ENCODE results near the gene GRB7. TPM values are rescaled to one million over a fixed set of nuclear protein-coding genes. Genes with fewer than 3 reads are reported as not detected.

Gene GRB7
- total and polyA plus RNA-seq, 10 of the 15 experiments (the other 5 are each of a cell fraction or from before 2014, with no cell fraction given), result 0.05 to 0.34 (median 0.19) TPM; not detected in 4

DNA sequence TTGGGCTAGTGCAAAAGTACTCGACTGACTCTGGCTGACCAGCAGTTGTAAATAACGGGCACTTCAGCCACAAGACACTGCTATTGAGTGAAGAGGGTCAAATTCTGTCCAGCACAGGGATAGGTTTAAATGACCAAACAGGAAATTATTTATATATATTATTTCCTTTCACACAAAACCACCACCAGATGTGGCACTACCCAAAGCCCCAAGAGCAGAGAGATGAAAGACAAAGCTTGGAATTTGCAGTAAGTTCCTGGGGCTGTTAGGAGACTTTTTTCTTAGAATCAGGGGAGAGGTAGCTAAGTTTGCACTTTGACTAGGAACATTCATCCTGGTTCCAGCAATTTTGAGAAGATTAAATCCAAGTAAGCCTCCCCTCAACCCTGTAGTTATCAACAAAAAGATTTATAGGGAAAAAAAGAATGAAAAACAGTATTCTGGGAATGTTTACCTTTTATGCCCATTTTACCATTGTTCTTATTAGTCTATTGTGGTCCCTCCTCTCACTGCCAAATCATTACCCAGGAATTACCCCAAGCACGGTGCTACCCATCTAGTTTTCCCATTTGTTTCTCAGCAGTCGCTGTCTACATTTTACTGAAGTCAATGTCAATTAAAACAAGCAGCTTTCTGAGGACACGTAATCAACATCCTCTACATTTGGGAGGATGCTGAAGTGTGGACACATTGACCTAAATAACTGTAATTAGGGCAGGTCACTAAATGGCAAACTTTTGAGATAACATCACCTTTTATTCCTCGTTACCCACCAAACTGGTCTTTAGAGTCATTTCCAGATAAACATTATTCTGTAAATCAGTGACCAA lies 43.5 kb downstream of the GRB7 start:
- DNase-seq (ENCODE audit: low read depth, low spot score) (no peak), FAIRE-seq (no peak), ATAC-seq (no peak)
- Histone ChIP-seq H3K4me3 (no peak overlapping the region), H3K36me3 (ENCODE audit: control insufficient read depth in 2 of 2, insufficient read depth in 2 of 2, low read length in 1 of 2) (peaks cover 3 to 30% of the 10 kb centered on the region in 2 experiments), H3K27me3 (replicated peaks in 1 of 2; ENCODE audit: control insufficient read depth in 2 of 2, insufficient read depth in 2 of 2, low read length in 1 of 2) (no peaks in the 10 kb centered on the region), H3K4me2 (ENCODE audit: control insufficient read depth, insufficient read depth) (no peak overlapping the region; the same call in 1 of the 2 replicates), H3K4me1 (ENCODE audit: control insufficient read depth, insufficient read depth, low read length) (peaks cover 27% of the 10 kb centered on the region), H3K9ac (ENCODE audit: control insufficient read depth, insufficient read depth, low read length) (no peak overlapping the region), H3K9me3 (replicated peaks; ENCODE audit: control insufficient read depth, insufficient read depth, low read length) (no peaks in the 10 kb centered on the region; the same call in 2 of the 3 replicates), H3K79me2 (ENCODE audit: control insufficient read depth, insufficient read depth, low read length) (peaks cover 74% of the 10 kb centered on the region), H2AFZ (ENCODE audit: control insufficient read depth, low read depth, low read length) (no peak overlapping the region), H3K27ac (ENCODE audit: control insufficient read depth, insufficient read depth) (peak overlapping the region; percentile 46; the same call in 1 of the 2 replicates), H4K20me1 (ENCODE audit: control insufficient read depth, insufficient read depth) (no peaks in the 10 kb centered on the region)
- POLR2A ChIA-PET, result interaction anchor here (0.6 to 3.9 kb wide), 7 partner anchors 8 to 101 kb away, joined by 3 to 18 read pairs (median 3); no protein-coding TSS in a partner anchor
- TF ChIP-seq TCF12 (IDR thresholded peaks at IDR 0.05; ENCODE audit: low read depth, low read length) (no peak), CREM (IDR thresholded peaks at IDR 0.05; ENCODE audit: low read depth) (no peak), ESRRA (IDR thresholded peaks at IDR 0.05; ENCODE audit: low read length) (no peak), NFYA (IDR thresholded peaks at IDR 0.05; ENCODE audit: borderline replicate concordance, low read depth, low read length) (no peak), SUPT20H (IDR thresholded peaks at IDR 0.05; ENCODE audit: borderline replicate concordance, control insufficient read depth, low read depth, low read length) (no peak), SMARCA5 (IDR thresholded peaks at IDR 0.05) (no peak), SMAD5 (IDR thresholded peaks at IDR 0.05; ENCODE audit: low read depth) (no peak), ASH2L (IDR thresholded peaks at IDR 0.05; ENCODE audit: borderline replicate concordance, low read depth) (no peak), POU2F2 (IDR thresholded peaks at IDR 0.05; ENCODE audit: borderline replicate concordance, low read depth, low read length) (no peak), YY1 (IDR thresholded peaks at IDR 0.05; ENCODE audit: low read depth, low read length) (no peak), IKZF1 (conservative IDR thresholded peaks at IDR 0.05) (no peak), ZNF207 (IDR thresholded peaks at IDR 0.05; ENCODE audit: borderline replicate concordance) (no peak), BHLHE40 (IDR thresholded peaks at IDR 0.05; ENCODE audit: borderline replicate concordance in 1 of 2, low read depth in 2 of 2, low read length in 1 of 2) (no peak)
- TF ChIP-seq, protein P1, sequence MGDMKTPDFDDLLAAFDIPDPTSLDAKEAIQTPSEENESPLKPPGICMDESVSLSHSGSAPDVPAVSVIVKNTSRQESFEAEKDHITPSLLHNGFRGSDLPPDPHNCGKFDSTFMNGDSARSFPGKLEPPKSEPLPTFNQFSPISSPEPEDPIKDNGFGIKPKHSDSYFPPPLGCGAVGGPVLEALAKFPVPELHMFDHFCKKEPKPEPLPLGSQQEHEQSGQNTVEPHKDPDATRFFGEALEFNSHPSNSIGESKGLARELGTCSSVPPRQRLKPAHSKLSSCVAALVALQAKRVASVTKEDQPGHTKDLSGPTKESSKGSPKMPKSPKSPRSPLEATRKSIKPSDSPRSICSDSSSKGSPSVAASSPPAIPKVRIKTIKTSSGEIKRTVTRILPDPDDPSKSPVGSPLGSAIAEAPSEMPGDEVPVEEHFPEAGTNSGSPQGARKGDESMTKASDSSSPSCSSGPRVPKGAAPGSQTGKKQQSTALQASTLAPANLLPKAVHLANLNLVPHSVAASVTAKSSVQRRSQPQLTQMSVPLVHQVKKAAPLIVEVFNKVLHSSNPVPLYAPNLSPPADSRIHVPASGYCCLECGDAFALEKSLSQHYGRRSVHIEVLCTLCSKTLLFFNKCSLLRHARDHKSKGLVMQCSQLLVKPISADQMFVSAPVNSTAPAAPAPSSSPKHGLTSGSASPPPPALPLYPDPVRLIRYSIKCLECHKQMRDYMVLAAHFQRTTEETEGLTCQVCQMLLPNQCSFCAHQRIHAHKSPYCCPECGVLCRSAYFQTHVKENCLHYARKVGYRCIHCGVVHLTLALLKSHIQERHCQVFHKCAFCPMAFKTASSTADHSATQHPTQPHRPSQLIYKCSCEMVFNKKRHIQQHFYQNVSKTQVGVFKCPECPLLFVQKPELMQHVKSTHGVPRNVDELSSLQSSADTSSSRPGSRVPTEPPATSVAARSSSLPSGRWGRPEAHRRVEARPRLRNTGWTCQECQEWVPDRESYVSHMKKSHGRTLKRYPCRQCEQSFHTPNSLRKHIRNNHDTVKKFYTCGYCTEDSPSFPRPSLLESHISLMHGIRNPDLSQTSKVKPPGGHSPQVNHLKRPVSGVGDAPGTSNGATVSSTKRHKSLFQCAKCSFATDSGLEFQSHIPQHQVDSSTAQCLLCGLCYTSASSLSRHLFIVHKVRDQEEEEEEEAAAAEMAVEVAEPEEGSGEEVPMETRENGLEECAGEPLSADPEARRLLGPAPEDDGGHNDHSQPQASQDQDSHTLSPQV (IDR thresholded peaks at IDR 0.05), result no peak
- TF ChIP-seq, protein P2, sequence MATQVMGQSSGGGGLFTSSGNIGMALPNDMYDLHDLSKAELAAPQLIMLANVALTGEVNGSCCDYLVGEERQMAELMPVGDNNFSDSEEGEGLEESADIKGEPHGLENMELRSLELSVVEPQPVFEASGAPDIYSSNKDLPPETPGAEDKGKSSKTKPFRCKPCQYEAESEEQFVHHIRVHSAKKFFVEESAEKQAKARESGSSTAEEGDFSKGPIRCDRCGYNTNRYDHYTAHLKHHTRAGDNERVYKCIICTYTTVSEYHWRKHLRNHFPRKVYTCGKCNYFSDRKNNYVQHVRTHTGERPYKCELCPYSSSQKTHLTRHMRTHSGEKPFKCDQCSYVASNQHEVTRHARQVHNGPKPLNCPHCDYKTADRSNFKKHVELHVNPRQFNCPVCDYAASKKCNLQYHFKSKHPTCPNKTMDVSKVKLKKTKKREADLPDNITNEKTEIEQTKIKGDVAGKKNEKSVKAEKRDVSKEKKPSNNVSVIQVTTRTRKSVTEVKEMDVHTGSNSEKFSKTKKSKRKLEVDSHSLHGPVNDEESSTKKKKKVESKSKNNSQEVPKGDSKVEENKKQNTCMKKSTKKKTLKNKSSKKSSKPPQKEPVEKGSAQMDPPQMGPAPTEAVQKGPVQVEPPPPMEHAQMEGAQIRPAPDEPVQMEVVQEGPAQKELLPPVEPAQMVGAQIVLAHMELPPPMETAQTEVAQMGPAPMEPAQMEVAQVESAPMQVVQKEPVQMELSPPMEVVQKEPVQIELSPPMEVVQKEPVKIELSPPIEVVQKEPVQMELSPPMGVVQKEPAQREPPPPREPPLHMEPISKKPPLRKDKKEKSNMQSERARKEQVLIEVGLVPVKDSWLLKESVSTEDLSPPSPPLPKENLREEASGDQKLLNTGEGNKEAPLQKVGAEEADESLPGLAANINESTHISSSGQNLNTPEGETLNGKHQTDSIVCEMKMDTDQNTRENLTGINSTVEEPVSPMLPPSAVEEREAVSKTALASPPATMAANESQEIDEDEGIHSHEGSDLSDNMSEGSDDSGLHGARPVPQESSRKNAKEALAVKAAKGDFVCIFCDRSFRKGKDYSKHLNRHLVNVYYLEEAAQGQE (IDR thresholded peaks at IDR 0.05; ENCODE audit: low read depth, low read length), result no peak
- no TSS peak for BruUV-seq (replicated peaks)
- RAD21 ChIA-PET (ENCODE audit: unreplicated experiment), result interaction anchor here (0.9 to 3.2 kb wide), 7 partner anchors 10 to 199 kb away, joined by 3 to 17 read pairs (median 4); partner anchors contain the start of gene PSMD3
- WGBS (ENCODE audit: insufficient coverage, insufficient replicate concordance, low lambda C conversion rate, missing lambda C conversion rate), result 48% methylated on average over 6 of the region's 6 CpGs
- SMC1A ChIA-PET (ENCODE audit: uncharacterized antibody, unreplicated experiment), result interaction anchor here (0.6 to 6.5 kb wide), 17 partner anchors 11 to 80 kb away, joined by 3 to 54 read pairs (median 3); no protein-coding TSS in a partner anchor
- in situ Hi-C loops (cut with MboI), result no loop called here
- CTCF ChIA-PET, result interaction anchor here (1.0 to 5.7 kb wide), 8 partner anchors 11 to 179 kb away, joined by 3 to 38 read pairs (median 4); no protein-coding TSS in a partner anchor
- intact Hi-C loops (cut with micrococcal nuclease; ENCODE audit: unreplicated experiment), result no loop called here
